ENCODE results near the gene SH3RF2.

DNA sequence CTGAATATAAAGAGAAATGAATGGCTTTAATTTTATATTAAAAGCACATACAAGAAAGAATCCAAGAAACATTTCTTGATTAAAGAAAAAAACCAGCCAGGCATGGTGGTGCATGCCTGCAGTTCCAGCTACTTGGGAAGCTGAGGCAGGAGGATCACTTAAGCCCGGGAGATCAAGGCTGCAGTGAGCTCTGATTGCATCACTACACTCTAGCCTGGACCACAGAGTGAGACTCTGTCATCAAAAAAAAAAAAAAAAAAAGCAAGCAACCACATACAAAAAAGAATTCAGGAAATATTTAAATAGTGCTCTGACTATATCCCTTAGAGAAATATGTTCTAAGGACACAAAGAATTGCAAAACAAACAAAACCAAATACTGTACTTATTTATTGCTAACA lies 171.5 kb downstream of the SH3RF2 start:
- no peak for TF ChIP-seq CTCF (IDR thresholded peaks at IDR 0.05 in 8 of 11, conservative IDR thresholded peaks at IDR 0.05 in 3 of 11)
- TF ChIP-seq POLR2AphosphoS5 (IDR thresholded peaks at IDR 0.05) = no peak
